8988T (cell line): Measurements from ENCODE around the gene EPC2.

Experiments
- DNase-seq: peaks from one replicate; pipeline ENCODE4 v3.0.0; 2011

The EPC2 gene, protein sequence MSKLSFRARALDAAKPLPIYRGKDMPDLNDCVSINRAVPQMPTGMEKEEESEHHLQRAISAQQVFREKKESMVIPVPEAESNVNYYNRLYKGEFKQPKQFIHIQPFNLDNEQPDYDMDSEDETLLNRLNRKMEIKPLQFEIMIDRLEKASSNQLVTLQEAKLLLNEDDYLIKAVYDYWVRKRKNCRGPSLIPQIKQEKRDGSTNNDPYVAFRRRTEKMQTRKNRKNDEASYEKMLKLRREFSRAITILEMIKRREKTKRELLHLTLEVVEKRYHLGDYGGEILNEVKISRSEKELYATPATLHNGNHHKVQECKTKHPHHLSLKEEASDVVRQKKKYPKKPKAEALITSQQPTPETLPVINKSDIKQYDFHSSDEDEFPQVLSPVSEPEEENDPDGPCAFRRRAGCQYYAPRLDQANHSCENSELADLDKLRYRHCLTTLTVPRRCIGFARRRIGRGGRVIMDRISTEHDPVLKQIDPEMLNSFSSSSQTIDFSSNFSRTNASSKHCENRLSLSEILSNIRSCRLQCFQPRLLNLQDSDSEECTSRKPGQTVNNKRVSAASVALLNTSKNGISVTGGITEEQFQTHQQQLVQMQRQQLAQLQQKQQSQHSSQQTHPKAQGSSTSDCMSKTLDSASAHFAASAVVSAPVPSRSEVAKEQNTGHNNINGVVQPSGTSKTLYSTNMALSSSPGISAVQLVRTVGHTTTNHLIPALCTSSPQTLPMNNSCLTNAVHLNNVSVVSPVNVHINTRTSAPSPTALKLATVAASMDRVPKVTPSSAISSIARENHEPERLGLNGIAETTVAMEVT

DNA sequence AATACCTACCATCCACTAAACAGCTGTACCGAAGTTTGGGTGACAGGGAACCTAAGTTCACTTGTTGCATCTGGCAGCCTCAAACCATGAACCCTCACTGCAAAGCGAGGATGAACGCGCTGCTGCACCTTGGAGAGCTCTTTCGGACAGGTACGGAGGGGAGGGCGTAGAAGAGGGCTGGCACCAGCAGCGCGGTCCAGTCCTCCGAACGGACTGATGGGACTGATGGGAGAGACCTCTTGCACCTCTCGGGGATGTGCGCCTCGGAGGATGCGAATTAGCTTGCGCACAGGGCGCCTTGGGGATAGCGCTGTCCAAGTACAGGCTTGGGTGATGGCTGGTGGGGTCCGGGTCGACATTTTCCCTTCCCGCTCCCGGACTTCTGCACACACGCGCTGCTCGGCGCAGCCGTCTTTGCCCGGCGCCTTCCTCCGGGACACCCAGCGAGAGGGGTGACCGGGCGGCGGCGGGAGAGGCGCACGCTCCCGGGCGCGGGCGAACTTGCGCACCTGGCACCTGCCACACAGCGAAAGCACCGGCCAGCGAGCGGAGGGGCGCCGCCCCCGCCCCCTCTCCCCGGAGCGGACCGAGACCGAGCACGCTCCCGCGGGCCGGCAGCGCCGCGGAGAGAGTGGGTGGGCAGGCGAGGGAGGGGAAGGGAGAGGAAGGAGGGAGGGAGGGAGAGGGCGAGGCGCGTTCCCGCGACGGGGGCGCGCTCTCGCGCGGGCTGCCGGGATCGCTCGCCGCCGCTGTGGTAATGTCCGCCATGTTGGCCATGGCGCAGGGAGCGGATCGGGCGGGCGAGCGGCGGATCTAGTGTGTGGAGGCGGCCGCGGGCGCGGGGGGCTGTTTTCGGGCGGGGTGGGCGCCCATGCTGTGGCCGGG lies at the start of gene EPC2:
EPC2 (plus strand) TSS at position 754 of the 885 bp plus-strand sequence. CDS start 267 bp downstream, outside the sequence.
- DNase-seq, result peak; percentile 90

DNA sequence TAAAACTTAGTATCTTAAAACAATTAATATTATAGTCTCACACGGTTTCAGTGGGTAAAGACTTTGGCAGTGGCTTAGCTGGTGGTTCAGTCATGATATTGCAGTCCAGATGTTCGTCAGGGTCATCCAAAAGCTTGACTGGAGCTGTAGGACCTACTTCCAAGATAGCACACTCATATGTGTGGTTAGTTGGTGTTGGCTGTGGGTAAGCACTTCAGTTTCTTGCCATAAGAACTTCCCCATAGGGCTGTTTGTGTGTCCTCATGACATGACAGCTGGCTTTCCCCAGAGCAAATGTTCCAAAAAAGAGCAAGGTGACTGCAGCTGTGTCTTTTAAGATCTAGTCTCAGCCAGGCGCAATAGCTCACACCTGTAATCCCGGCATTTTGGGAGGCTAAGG lies 48.5 kb upstream of the EPC2 start:
- no peak for DNase-seq

DNA sequence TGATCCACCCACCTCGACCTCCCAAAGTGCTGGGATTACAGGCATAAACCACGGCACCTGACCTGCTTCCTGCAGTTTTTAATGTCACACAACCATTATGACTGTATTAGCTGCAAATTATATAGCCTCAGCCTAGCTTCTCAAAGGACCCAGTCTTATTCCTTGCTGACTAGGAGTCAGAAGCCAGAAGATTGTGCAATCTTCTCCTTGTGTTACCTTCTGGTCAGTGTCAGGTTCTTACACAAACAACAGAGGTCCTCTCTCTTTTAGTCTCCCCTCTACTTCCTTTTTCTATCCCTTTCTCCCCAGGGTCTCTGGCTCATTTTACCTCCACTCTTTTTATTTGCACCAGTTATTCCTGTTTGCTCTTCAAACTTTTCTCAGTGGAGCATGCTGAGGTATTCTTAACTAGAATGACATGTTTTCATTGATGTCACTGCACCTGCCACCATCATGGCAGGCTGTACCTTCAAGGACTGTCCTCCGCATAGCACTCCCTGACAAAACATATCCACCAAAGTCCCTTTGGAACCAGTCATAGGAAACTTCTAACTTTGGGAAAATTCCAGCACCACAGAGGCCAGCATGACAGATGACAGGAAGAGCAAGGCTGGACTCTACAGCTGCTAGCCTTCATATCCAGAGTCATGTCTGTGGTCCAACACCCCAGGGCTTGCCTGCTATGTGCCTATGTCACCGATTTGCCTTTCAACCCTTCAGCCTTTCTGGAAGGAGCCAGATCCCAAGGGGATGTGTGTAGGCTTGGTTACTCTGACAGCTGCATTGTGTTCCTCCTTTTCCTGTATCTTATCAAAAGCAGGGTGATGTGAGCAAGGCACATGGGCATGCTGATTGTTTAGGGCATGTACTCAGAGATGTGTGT lies 45.2 kb upstream of the EPC2 start:
- DNase-seq, result no peak

DNA sequence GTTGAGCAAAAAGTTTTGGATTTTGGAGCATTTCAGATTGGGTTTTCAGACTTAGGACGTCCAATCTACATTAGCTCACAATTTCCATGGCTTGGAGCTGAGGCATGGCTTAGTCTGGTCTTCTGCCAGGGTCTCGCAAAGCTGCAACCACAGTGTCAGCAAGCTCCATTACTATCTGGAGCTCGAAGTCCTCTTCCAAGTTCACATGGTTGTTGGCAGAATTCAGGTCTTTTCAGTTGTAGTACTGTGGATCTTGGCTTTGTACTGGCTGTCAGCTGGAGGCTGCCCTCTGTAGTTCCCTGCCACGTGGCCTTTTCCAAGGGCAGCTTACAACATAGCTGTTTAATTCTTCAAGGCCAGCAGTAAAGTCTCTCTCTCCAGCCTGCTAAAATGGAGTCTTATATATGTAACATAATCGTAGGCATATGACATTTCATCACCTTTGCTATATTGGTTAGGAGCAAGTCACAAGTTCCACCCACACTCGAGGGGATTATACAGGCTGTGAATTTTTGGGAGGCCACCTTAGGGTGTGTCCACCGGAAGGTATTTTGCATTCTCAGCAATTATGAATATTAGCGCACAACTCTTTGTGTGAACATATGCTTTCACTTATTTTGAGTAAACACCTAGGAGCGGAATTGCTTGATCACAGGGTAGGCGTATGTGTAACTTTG lies 41.5 kb upstream of the EPC2 start:
- DNase-seq, result no peak

DNA sequence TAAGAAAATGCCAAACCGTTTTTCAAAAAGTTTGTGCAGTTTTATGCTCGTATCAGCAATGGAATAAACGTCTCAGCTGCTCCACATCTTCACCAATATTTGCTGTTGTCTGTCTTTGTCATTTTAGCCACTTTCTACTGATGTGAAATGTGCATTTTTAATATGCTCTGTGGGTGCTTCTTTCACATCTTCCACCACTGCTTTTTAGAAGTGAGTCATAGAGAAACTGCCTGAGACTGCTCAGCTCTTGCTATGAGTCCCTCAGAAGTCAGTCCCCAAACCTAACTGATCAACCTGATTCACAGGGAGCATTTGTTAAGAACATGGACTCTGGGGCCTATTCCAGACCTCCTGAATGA lies 41.0 kb upstream of the EPC2 start:
- no peak for DNase-seq

DNA sequence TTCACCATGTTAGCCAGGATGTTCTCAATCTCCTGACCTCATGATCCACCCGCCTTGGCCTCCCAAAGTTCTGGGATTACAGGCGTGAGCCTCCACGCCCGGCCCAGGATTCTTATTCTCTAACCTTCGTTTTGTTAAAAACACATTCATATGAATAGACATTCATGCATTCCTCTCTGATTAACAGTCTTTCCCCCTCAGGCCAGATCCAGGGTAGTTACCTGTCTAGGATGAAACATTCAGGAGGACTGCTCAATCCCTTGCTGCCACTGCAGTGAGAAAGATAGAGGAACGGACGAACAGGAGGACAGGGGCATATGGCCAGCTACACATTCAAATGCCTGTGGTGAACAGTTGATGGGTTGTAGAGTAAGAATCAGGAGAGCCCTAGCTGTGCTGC lies 39.6 kb upstream of the EPC2 start:
- DNase-seq, result no peak

DNA sequence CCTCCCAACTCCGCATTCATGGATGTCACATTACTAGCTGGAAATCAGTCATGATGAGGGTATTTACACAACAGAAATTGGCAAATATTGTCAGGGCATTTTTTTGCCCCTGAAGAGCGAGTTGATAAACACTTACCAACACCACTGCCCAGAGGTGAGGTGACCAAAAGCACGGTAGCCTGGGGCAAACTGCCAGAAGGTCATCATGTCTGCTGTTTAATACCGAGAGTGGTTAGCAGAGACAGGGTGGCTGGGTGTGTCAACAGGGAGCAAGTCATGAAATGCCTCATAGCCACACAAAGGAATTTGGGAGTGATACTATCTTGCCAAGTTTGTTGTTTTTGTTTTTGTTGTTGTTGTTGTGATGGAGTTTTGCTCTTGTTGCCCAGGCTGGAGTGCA lies 37.0 kb upstream of the EPC2 start:
- no peak for DNase-seq

DNA sequence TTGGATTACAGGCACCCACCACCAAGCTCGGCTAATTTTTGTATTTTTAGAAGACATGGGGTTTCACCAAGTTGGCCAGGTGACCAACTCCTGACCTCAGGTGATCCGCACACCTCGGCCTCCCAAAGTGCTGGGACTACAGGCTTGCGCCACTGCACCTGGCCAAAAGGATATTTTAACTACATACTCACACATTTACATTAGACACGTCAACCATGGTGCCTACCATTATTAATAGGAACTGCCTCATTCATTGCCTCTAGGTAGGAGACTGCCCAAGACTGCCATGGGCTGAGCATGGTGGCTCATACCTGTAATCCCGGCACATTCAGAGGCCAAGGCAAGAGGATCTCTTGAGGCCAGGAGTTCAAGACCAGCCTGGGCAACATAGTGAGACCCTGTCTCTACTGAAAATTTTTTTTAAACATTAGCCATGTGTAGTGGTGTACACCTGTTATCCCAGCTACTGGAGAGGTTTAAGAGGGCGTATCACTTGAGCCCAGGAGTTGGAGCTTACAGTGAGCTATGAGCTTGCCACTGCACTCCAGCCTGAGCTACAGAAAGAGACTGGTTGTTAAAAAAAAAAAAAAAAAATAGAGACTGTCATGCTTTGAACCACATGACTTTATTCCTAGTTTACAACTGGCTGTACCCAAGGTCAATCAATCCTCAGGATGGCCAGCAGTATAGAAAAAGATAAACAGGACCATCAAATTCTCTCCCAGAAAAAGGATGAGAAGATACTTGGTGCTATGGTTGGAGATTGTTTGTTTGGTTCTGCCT lies 31.1 kb upstream of the EPC2 start:
- DNase-seq, result no peak

DNA sequence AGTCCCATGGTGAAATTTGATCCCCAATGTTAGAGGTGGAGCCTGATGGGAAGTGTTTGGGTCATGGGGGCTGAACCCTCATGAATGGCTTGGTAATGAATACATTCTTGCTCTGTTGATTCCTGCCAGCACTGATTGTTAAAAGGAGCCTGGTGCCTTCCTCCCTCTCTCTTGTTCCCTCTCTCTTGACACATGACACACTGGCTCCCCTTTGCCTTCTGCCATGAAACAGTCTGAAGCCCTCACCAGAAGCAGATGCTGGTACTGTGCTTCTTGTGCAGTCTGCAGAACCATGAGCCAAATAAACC lies 30.6 kb upstream of the EPC2 start:
- no peak for DNase-seq

DNA sequence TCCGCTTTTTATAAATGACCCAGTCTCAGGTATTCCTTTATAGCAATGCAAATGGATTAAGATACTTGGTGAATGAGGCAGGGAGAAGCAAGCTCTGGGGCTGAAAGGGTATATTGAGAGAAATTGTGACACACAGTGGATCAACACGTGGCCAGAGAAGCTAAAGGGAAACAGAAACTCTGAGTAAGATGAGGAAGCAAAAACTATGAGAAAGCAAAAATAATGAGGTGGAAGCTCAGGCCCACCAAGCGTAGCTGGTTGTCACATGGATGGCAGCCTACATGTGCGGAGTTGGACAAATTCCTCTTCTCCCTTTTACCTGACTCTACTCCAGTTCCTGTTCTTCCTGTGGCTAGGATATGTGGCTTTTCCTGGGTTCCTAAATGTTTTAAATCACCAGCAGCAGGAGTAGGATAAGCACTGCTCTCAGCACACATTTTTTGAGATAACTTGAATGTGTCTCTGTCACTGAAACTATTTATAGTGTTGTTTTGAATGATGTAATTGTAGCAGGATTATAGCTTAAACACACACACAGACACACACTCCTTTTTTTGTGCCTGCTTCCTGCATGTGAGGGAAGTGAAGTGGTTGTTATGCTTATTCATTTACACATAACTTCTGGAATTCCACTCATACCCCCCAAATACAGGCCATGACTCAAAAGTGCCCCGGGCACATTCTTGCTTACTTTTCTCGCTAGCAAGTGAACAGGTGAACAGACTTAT lies 30.1 kb upstream of the EPC2 start:
- DNase-seq, result no peak

DNA sequence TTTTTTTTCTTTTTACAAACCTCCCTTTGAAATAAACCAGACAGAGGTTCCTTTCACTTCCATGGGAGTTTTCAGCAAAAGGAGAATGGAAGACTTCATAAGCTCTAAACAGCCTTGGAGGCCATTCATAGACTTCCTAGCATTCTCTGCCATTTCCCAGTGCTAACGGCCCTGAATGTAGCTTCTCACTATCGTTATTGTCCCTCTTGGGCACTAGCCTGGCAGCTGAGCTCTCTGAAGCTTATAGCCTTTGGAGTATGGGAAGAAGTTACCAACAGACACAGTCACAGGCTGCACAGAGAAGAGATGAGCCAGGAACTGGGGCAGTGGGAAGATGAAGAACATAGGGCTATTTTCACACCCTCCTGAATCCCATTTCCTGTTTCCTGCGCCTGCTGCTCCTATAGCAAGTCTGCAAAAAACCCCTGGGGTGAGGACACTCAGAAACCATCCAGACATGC lies 29.1 kb upstream of the EPC2 start:
- DNase-seq, result no peak

DNA sequence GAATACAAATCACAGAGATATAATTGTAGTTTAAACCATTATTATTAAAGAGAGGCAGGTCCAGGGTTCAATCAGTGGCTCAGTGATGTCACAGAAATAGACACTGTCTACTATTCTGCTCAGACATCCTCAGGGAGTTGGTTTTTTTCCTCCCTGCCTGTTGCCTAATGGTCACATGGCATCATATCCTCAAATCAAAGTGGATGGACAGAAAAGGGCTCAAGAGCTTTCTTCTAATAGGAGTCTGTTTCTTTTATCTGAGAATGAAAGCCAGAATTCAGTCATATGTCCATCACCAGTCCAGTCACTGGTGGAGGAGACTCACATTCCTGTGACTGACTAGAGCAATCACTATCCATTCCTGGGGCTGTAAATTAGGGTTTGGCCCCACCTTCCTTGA lies 27.9 kb upstream of the EPC2 start:
- no peak for DNase-seq

DNA sequence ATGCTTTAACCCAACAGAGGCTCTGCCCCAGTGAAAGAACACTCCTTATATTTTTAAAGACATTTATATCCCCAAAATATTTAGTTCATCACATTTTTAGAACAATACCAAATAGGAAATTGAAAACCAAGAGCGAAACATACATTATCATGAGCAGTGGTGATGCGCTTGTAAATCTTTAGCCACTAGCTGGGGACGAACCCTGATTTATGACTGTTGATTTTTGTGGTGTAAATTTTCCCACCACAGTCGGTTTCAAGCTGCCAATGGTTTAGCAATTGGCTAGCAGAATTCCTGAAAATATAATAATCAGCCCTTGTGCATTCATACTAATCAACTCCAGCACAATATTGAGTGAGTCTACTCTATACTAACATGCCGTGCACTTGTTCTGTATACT lies 27.3 kb upstream of the EPC2 start:
- no peak for DNase-seq

DNA sequence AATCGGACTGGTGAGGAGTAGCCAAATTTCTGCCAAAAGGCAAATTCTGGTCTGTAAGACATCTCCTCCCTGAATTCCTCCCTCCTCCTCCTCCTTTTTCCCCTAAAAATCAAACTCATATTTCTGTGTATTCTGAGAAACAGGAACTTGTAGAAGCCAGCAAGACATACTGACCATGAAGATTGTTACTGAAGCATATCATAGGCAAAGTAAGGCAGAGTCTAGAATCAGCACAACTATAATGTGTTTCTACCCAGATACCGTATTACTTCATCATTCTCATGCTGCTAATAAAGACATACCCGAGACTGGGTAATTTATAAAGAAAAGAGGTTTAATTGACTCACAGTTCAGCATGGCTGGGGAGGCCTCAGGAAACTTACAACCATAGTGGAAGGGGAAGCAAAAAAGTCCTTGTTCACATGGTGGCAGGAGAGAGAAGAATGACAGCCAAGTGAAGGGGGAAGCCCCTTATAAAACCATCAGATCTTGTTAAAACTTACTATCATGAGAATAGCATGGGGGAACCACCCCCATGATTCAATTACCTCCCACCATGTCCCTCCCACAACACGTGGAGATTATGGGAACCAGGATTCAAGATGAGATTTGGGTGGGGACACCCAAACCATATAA lies 24.9 kb upstream of the EPC2 start:
- no peak for DNase-seq

DNA sequence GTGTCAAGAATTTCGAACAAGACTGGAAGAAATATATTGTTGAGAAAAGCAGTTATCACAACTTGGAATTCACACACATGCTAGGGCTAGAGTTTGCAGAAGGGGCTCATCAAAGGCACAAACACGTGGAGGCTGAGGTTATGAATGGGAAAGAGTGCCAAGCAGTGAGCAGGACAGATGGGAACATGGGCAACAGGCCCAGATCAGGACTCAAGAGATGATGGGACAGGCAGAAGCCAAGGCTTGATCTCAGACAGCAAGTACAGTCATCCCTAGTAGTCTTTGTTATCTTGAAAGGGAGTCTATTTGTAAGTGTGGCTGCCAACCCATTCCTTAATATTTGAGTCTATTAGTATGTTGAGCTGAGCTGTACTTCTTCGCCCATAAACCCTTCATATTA lies 22.2 kb upstream of the EPC2 start:
- DNase-seq, result no peak

DNA sequence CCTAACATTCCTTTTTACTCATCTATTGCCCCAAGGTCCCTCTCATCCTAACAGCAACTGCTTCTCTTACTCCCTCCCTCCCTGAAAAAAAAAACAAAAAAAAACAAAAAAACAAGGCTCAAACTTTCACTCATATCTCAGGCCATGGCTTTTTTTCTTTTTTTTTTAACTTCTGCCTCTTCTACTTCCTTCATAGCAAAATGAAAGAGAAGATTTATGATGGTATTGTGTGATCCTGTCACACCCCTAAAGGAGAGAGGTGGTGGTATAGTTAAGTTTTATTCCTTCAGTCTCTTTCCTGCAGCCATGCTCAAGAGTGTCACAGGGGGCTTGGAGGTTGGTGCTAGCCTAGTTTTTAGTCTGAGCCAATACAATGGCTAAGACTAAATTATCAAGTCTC lies 21.5 kb upstream of the EPC2 start:
- DNase-seq, result no peak

DNA sequence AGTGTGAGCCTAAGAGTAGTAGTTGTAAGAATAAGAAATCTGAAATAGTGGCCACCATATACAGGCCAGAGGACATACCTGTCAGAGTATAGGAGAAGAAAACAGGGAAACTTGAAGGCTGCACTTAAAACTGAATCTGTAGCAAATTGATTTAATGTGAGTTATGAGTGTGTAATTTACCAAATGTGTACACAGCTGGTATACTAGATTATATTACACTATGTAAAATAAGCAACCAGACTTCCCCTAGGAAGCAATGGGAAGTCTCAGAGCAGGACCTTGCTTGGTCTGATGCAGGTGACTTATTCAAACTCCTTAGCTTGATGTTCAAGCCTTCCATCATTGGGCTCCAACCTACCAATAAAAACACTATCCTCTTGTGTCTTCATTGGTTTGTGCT lies 17.3 kb upstream of the EPC2 start:
- no peak for DNase-seq

DNA sequence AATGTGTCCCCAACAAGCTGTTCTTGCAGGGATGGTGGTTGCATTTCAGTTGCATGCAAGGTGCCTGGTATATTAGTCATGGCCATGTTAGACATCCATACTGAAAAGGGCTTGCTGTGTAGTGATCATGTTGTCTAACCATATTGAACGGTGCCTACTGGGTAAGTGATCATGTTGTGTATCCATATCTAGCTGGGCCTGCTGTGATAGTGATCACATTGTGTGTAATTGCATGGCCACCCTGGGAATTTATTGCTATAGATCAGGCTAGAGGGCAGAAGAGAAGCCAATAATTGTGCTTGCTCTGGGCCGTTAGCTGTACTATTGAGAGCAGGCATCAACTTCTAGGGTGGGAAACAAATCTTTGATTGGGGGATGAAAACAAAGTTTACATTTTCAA lies 9.8 kb upstream of the EPC2 start:
- no peak for DNase-seq

DNA sequence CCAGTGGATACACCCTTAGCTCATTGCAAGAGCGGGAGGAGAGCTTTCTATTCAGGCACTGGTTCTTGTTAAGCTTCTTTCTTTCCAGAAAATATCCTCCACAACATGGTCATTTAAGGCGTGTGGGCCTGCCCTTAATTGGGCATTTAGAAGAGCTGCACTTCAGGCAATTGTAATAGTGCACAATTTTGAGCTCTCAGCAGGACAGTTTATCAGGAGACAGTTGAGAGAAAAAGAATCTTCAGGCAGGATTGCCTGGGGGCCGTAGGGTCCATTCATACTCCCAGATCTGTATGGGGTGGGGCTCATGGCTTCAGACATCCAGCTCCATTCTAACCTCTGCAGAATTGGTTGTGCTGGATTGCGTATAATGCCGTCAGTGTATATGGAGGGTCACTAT lies 6.0 kb upstream of the EPC2 start:
- DNase-seq, result no peak

DNA sequence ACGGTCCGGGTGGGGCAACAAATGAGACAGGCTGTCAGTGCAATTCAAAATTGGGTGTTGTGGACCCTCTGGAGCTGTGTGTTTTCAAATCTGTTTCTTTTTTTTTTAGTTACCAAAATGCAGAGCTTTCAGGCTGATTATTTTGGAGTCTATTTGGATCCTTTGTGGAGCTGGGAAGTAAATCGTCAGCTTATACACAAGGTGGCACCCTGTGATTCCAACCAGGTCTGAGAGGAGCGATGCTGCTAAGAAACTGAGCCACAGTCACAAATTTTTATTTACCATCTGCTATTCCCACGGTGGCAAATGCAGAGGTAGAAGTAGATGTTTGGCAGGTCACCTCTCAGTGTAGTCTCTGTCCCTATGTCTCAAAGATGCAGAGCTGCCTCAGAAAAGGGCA lies 3.8 kb upstream of the EPC2 start:
- no peak for DNase-seq
